ENCODE measurements around the gene SLC45A1.

- TF ChIP-seq MAFK (IDR thresholded peaks at IDR 0.05; ENCODE audit: low read length): no peak
- TF ChIP-seq SIN3A (IDR thresholded peaks at IDR 0.05; ENCODE audit: borderline replicate concordance in 2 of 2, control insufficient read depth in 1 of 2, low read depth in 2 of 2, low read length in 2 of 2): no peak
- TF ChIP-seq THRB (CRISPR knock-in tag; conservative IDR thresholded peaks at IDR 0.05): no peak
- no peak for TF ChIP-seq MBD1 (CRISPR knock-in tag; IDR thresholded peaks at IDR 0.05)
- TF ChIP-seq, protein P1, sequence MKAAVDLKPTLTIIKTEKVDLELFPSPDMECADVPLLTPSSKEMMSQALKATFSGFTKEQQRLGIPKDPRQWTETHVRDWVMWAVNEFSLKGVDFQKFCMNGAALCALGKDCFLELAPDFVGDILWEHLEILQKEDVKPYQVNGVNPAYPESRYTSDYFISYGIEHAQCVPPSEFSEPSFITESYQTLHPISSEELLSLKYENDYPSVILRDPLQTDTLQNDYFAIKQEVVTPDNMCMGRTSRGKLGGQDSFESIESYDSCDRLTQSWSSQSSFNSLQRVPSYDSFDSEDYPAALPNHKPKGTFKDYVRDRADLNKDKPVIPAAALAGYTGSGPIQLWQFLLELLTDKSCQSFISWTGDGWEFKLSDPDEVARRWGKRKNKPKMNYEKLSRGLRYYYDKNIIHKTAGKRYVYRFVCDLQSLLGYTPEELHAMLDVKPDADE (conservative IDR thresholded peaks at IDR 0.05; ENCODE audit: control insufficient read depth, low read depth, low read length): no peak
- no peak for TF ChIP-seq PRPF4 (IDR thresholded peaks at IDR 0.05; ENCODE audit: insufficient read depth, low read depth, low read length, poor library complexity, severe bottlenecking)
- no peak for TF ChIP-seq MEF2A (IDR thresholded peaks at IDR 0.05; ENCODE audit: control insufficient read depth, low read depth, low read length)
- no peak for TF ChIP-seq HDAC1 (IDR thresholded peaks at IDR 0.05)
Measured at GRCh38 chr1:8276932-8277331, 41.0 kb upstream of the SLC45A1 start.

Data from K562 (cell line).